Measurements from ENCODE around the gene TMED6. TPM values are rescaled to one million over a fixed set of nuclear protein-coding genes. Genes with fewer than 3 reads are reported as not detected.

TMED6 gene
- total and polyA plus RNA-seq, 8 donors: 1.8 to 60.1 (median 18.7) TPM; not detected in 1

GRCh38 chr16:69384974-69385373 lies 33.4 kb upstream of the TMED6 start:
- WGBS, 5 donors: 2 to 3% (median 2%) methylated on average over 6 of the region's 6 CpGs

GRCh38 chr16:69382421-69382820 lies 30.8 kb upstream of the TMED6 start:
- DNase-seq: no peak
- peaks cover 10 to 68% (median 66%) of the 10 kb centered on the region in 4 donors for H3K36me3 ChIP-seq
- no peaks in the 10 kb centered on the region for H3K9me3 ChIP-seq
- H3K27me3 ChIP-seq: no peaks in the 10 kb centered on the region
- peaks cover 14 to 48% (median 31%) of the 10 kb centered on the region in 4 donors for H3K4me1 ChIP-seq
- no peak for TF ChIP-seq EP300 (IDR thresholded peaks at IDR 0.05)
- TF ChIP-seq POLR2AphosphoS5 (IDR thresholded peaks at IDR 0.05): no peak
- no peak for TF ChIP-seq CTCF (IDR thresholded peaks at IDR 0.05)
- TF ChIP-seq POLR2A (IDR thresholded peaks at IDR 0.05): no peak
- WGBS, 5 donors: 96 to 100% (median 99%) methylated on average over 2 of the region's 2 CpGs
- H3K4me3 ChIP-seq: no peak overlapping the region
- intact Hi-C loops (cut with DNase I; ENCODE audit: low total_unique reads): no loop called here
- H3K27ac ChIP-seq: no peak overlapping the region

More at GRCh38 chr16:69384974-69385373, 33.4 kb upstream of the TMED6 start:
- Histone ChIP-seq H3K4me1 (peaks cover 14 to 48% (median 28%) of the 10 kb centered on the region in 4 donors), H3K36me3 (peaks cover 8 to 44% (median 41%) of the 10 kb centered on the region in 4 donors), H3K9me3 (no peaks in the 10 kb centered on the region), H3K4me3 (peak overlapping the region; percentile 73 to 85 (median 80)), H3K27me3 (no peaks in the 10 kb centered on the region), H3K27ac (peak overlapping the region; percentile 89 to 98 (median 92))
- DNase-seq: no peak
- intact Hi-C loops (cut with DNase I; ENCODE audit: low total_unique reads): no loop called here
- no peak for TF ChIP-seq EP300 (IDR thresholded peaks at IDR 0.05)
- no peak for TF ChIP-seq CTCF (IDR thresholded peaks at IDR 0.05)
- TF ChIP-seq POLR2A (IDR thresholded peaks at IDR 0.05): no peak
- no peak for TF ChIP-seq POLR2AphosphoS5 (IDR thresholded peaks at IDR 0.05)

- intact Hi-C loops (cut with DNase I; ENCODE audit: low total_unique reads): no loop called here
- DNase-seq: no peak
- H3K4me3 ChIP-seq: no peak overlapping the region
- no peaks in the 10 kb centered on the region for H3K9me3 ChIP-seq
- no peaks in the 10 kb centered on the region for H3K27me3 ChIP-seq
- H3K36me3 ChIP-seq: peaks cover 10 to 77% (median 72%) of the 10 kb centered on the region in 4 donors
- 50 to 88% (median 65%) methylated on average over 2 of the region's 2 CpGs for WGBS, 5 donors
- no peak overlapping the region for H3K27ac ChIP-seq
- peaks cover 14 to 46% (median 30%) of the 10 kb centered on the region in 4 donors for H3K4me1 ChIP-seq
- no peak for TF ChIP-seq POLR2A (IDR thresholded peaks at IDR 0.05)
- TF ChIP-seq CTCF (IDR thresholded peaks at IDR 0.05): no peak
- no peak for TF ChIP-seq EP300 (IDR thresholded peaks at IDR 0.05)
Measured at GRCh38 chr16:69381231-69381630, 29.6 kb upstream of the TMED6 start.

GRCh38 chr16:69378760-69379159 lies 27.2 kb upstream of the TMED6 start:
- WGBS, 5 donors: 59 to 84% (median 75%) methylated on average over 1 of the region's 1 CpG
- Histone ChIP-seq H3K27ac (no peak overlapping the region), H3K36me3 (peaks cover 10 to 81% (median 76%) of the 10 kb centered on the region in 4 donors), H3K4me1 (peaks cover under 1 to 30% (median 11%) of the 10 kb centered on the region in 4 donors), H3K4me3 (no peak overlapping the region), H3K9me3 (no peaks in the 10 kb centered on the region), H3K27me3 (no peaks in the 10 kb centered on the region)
- TF ChIP-seq CTCF (IDR thresholded peaks at IDR 0.05) (no peak), POLR2A (IDR thresholded peaks at IDR 0.05) (no peak), POLR2AphosphoS5 (IDR thresholded peaks at IDR 0.05) (no peak), EP300 (IDR thresholded peaks at IDR 0.05) (no peak)
- intact Hi-C loops (cut with DNase I; ENCODE audit: low total_unique reads): no loop called here
- no peak for DNase-seq

Measured in stomach (tissue), 9 donors.